ENCODE data around the gene HMGXB3.

The HMGXB3 gene

DNA sequence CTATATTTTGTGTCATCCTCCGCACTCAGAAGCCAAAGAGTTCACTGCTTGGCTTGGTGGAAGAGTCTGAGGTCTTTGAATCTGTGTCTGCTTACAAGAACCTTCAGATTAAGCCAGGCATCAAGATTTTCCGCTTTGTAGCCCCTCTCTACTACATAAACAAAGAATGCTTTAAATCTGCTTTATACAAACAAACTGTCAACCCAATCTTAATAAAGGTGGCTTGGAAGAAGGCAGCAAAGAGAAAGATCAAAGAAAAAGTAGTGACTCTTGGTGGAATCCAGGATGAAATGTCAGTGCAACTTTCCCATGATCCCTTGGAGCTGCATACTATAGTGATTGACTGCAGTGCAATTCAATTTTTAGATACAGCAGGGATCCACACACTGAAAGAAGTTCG, 19.3 kb upstream of the HMGXB3 start:
- no peak for ATAC-seq
- no peak for TF ChIP-seq ZC3H10 (CRISPR knock-in tag; IDR thresholded peaks at IDR 0.05)
- no peak for TF ChIP-seq OSR1 (CRISPR knock-in tag; IDR thresholded peaks at IDR 0.05)
- TF ChIP-seq PPARA (CRISPR knock-in tag; IDR thresholded peaks at IDR 0.05; ENCODE audit: borderline replicate concordance), result no peak
- no peak for TF ChIP-seq TOX (CRISPR knock-in tag; IDR thresholded peaks at IDR 0.05; ENCODE audit: borderline replicate concordance)
- TF ChIP-seq, protein P1, sequence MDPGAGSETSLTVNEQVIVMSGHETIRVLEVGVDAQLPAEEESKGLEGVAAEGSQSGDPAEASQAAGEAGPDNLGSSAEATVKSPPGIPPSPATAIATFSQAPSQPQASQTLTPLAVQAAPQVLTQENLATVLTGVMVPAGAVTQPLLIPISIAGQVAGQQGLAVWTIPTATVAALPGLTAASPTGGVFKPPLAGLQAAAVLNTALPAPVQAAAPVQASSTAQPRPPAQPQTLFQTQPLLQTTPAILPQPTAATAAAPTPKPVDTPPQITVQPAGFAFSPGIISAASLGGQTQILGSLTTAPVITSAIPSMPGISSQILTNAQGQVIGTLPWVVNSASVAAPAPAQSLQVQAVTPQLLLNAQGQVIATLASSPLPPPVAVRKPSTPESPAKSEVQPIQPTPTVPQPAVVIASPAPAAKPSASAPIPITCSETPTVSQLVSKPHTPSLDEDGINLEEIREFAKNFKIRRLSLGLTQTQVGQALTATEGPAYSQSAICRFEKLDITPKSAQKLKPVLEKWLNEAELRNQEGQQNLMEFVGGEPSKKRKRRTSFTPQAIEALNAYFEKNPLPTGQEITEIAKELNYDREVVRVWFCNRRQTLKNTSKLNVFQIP (CRISPR knock-in tag; IDR thresholded peaks at IDR 0.05; ENCODE audit: borderline replicate concordance, low read depth), result no peak
- no peak for TF ChIP-seq RARB (CRISPR knock-in tag; IDR thresholded peaks at IDR 0.05)
- TF ChIP-seq, protein P2, sequence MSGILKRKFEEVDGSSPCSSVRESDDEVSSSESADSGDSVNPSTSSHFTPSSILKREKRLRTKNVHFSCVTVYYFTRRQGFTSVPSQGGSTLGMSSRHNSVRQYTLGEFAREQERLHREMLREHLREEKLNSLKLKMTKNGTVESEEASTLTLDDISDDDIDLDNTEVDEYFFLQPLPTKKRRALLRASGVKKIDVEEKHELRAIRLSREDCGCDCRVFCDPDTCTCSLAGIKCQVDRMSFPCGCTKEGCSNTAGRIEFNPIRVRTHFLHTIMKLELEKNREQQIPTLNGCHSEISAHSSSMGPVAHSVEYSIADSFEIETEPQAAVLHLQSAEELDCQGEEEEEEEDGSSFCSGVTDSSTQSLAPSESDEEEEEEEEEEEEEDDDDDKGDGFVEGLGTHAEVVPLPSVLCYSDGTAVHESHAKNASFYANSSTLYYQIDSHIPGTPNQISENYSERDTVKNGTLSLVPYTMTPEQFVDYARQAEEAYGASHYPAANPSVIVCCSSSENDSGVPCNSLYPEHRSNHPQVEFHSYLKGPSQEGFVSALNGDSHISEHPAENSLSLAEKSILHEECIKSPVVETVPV (CRISPR knock-in tag; IDR thresholded peaks at IDR 0.05), result no peak
- TF ChIP-seq ZNF8 (CRISPR knock-in tag; IDR thresholded peaks at IDR 0.05), result no peak
- TF ChIP-seq GLIS3 (CRISPR knock-in tag; IDR thresholded peaks at IDR 0.05), result no peak
- no peak for TF ChIP-seq ZFP3 (CRISPR knock-in tag; IDR thresholded peaks at IDR 0.05)
- no peak for TF ChIP-seq SNAI2 (CRISPR knock-in tag; IDR thresholded peaks at IDR 0.05)
- no peak for TF ChIP-seq TSHZ2 (CRISPR knock-in tag; IDR thresholded peaks at IDR 0.05)
- TF ChIP-seq, protein P3, sequence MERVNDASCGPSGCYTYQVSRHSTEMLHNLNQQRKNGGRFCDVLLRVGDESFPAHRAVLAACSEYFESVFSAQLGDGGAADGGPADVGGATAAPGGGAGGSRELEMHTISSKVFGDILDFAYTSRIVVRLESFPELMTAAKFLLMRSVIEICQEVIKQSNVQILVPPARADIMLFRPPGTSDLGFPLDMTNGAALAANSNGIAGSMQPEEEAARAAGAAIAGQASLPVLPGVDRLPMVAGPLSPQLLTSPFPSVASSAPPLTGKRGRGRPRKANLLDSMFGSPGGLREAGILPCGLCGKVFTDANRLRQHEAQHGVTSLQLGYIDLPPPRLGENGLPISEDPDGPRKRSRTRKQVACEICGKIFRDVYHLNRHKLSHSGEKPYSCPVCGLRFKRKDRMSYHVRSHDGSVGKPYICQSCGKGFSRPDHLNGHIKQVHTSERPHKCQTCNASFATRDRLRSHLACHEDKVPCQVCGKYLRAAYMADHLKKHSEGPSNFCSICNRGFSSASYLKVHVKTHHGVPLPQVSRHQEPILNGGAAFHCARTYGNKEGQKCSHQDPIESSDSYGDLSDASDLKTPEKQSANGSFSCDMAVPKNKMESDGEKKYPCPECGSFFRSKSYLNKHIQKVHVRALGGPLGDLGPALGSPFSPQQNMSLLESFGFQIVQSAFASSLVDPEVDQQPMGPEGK (CRISPR knock-in tag; IDR thresholded peaks at IDR 0.05; ENCODE audit: borderline replicate concordance), result no peak
- no peak for TF ChIP-seq CREB5 (CRISPR knock-in tag; IDR thresholded peaks at IDR 0.05; ENCODE audit: low read depth)
- no peak for TF ChIP-seq ESRRG (CRISPR knock-in tag; IDR thresholded peaks at IDR 0.05)
- no peak for TF ChIP-seq ZNF565 (CRISPR knock-in tag; conservative IDR thresholded peaks at IDR 0.05; ENCODE audit: low read depth)

- TF ChIP-seq ESRRG (CRISPR knock-in tag; IDR thresholded peaks at IDR 0.05) (no peak), ZFP30 (CRISPR knock-in tag; IDR thresholded peaks at IDR 0.05) (no peak), GLIS3 (CRISPR knock-in tag; IDR thresholded peaks at IDR 0.05) (no peak), RARB (CRISPR knock-in tag; IDR thresholded peaks at IDR 0.05) (no peak), SNAI2 (CRISPR knock-in tag; IDR thresholded peaks at IDR 0.05) (no peak), OSR1 (CRISPR knock-in tag; IDR thresholded peaks at IDR 0.05) (no peak), CSDC2 (CRISPR knock-in tag; IDR thresholded peaks at IDR 0.05) (no peak), ZNF70 (CRISPR knock-in tag; IDR thresholded peaks at IDR 0.05) (no peak), ZFP3 (CRISPR knock-in tag; IDR thresholded peaks at IDR 0.05) (no peak), ZC3H10 (CRISPR knock-in tag; IDR thresholded peaks at IDR 0.05) (no peak), ZNF565 (CRISPR knock-in tag; conservative IDR thresholded peaks at IDR 0.05; ENCODE audit: low read depth) (no peak), ARNTL (CRISPR knock-in tag; IDR thresholded peaks at IDR 0.05; ENCODE audit: borderline replicate concordance, low read depth) (no peak), ISL1 (CRISPR knock-in tag; IDR thresholded peaks at IDR 0.05) (no peak), BACH2 (CRISPR knock-in tag; IDR thresholded peaks at IDR 0.05; ENCODE audit: borderline replicate concordance) (no peak), CREB5 (CRISPR knock-in tag; IDR thresholded peaks at IDR 0.05; ENCODE audit: low read depth) (no peak), PPARA (CRISPR knock-in tag; IDR thresholded peaks at IDR 0.05; ENCODE audit: borderline replicate concordance) (no peak)
- TF ChIP-seq, protein P1 (CRISPR knock-in tag; IDR thresholded peaks at IDR 0.05; ENCODE audit: borderline replicate concordance, low read depth), result no peak
- TF ChIP-seq, protein P3 (CRISPR knock-in tag; IDR thresholded peaks at IDR 0.05; ENCODE audit: borderline replicate concordance), result no peak
- ATAC-seq, result no peak
These were observed 18.0 kb upstream of the HMGXB3 start for GRCh38 chr5:149982505-149982904.
